GM23248 (cell line): Measurements from ENCODE around the gene NOXA1. TPM values are rescaled to one million over a fixed set of nuclear protein-coding genes. Genes with fewer than 3 reads are reported as not detected.
"Not testable (repeated sequence)": the region's sequence is repeated elsewhere in the genome, so short reads cannot be mapped to it uniquely, and the experiment has no call there.

Experiments used
- DNase-seq: peaks from one replicate; pipeline ENCODE4 v3.0.0-alpha.2; 2015
- H2AFZ ChIP-seq: fragments of 200-600 bp; sonication (generic); 2 replicates; pipeline ENCODE4 v1.6.1; 2016; ENCODE audit warnings: antibody characterized with exemption
- H3F3A ChIP-seq: fragments of 200-600 bp; sonication (generic); 2 replicates; pipeline ENCODE4 v1.6.1; 2016; ENCODE audit warnings: mild to moderate bottlenecking, antibody characterized with exemption, mixed run types; ENCODE audit not compliant: insufficient read depth
- H3K27ac ChIP-seq: fragments of 200-600 bp; sonication (generic); 2 replicates; pipeline ENCODE4 v1.5.1; 2016; ENCODE audit warnings: mild to moderate bottlenecking
- H3K27me3 ChIP-seq: fragments of 200-600 bp; sonication (generic); replicated peaks from 2 replicates; pipeline ENCODE4 v1.6.1; 2016; ENCODE audit warnings: mild to moderate bottlenecking; ENCODE audit not compliant: insufficient read depth
- H3K36me3 ChIP-seq: fragments of 200-600 bp; sonication (generic); 2 replicates; pipeline ENCODE4 v1.6.1; 2016; ENCODE audit warnings: low read depth, mild to moderate bottlenecking
- H3K4me1 ChIP-seq: fragments of 200-600 bp; sonication (generic); 2 replicates; pipeline ENCODE4 v1.6.1; 2016; ENCODE audit warnings: mild to moderate bottlenecking; ENCODE audit not compliant: insufficient read depth
- H3K4me2 ChIP-seq: fragments of 200-600 bp; sonication (generic); one replicate; pipeline ENCODE4 v1.6.1; 2016; ENCODE audit warnings: mild to moderate bottlenecking; ENCODE audit not compliant: unreplicated experiment
- H3K4me3 ChIP-seq: fragments of 200-600 bp; sonication (generic); 2 replicates; pipeline ENCODE4 v1.5.1; 2016; ENCODE audit warnings: mild to moderate bottlenecking
- H3K79me2 ChIP-seq: fragments of 200-600 bp; sonication (generic); 2 replicates; pipeline ENCODE4 v1.6.1; 2016; ENCODE audit warnings: mild to moderate bottlenecking; ENCODE audit not compliant: insufficient read depth
- H3K9ac ChIP-seq: fragments of 200-600 bp; sonication (generic); 2 replicates; pipeline ENCODE4 v1.6.1; 2016; ENCODE audit warnings: mild to moderate bottlenecking
- H3K9me2 ChIP-seq: fragments of 200-600 bp; sonication (generic); 2 replicates; pipeline ENCODE4 v1.6.1; 2016; ENCODE audit warnings: mixed run types, mild to moderate bottlenecking, moderate library complexity; ENCODE audit not compliant: insufficient read depth
- H3K9me3 ChIP-seq: fragments of 200-600 bp; sonication (generic); one replicate; pipeline ENCODE4 v1.6.1; 2017; ENCODE audit warnings: low read depth
- H4K20me1 ChIP-seq: fragments of 200-600 bp; sonication (generic); 2 replicates; pipeline ENCODE4 v1.6.0; 2016; ENCODE audit not compliant: insufficient read depth
- EZH2 ChIP-seq: fragments of 200-600 bp; sonication (generic); IDR thresholded peaks from 2 replicates; pipeline ENCODE4 v1.6.1; 2018; ENCODE audit warnings: antibody characterized with exemption, mild to moderate bottlenecking; ENCODE audit not compliant: insufficient read depth, poor library complexity, severe bottlenecking
- EZH2phosphoT487 ChIP-seq: fragments of 200-600 bp; sonication (generic); IDR thresholded peaks from 2 replicates; pipeline ENCODE4 v1.6.1; 2018; ENCODE audit warnings: antibody characterized with exemption, moderate library complexity, mild to moderate bottlenecking, low read depth; ENCODE audit not compliant: insufficient read depth
- WGBS, 2 experiments: methylation state at CpG; one replicate each; pipeline ENCODE4 v1.1.6; 2015 to 2017; ENCODE audit warnings: low lambda C conversion rate in 2 of 2, low coverage in 1 of 2; ENCODE audit errors: missing lambda C conversion rate in 2 of 2; 5-methylcytosine and 5-hydroxymethylcytosine counted together
- in situ Hi-C: fragments of 300-500 bp; cut with MboI; formaldehyde crosslinking; loops from 2 replicates; pipeline ENCODE4 v1.15.0; 2020
- polyA plus RNA-seq: library from polyadenylated mRNA; unstranded; fragments of >200 nt; fragmentation: Nextera tagmentation; extraction: Ambion mirVana; gene quantifications from 2 replicates; pipeline ENCODE4 v1.2.1, GENCODE V29; 2016
- total RNA-seq: library from RNA; depleted of rRNA; stranded (reverse); fragments of >200 nt; shearing (Covaris generic); gene quantifications from 2 replicates; pipeline ENCODE4 v1.2.3, GENCODE V29; 2014

The NOXA1 gene
- total and polyA plus RNA-seq, 2 experiments from 2014 or later, result 0.32 to 0.39 TPM

GRCh38 chr9:137449081-137449844 is 26.1 kb downstream of the NOXA1 start:
- no peaks in the 10 kb centered on the region for H3K36me3 ChIP-seq
- no peak overlapping the region for H3K4me3 ChIP-seq
- peaks cover 7% of the 10 kb centered on the region; the same call in 1 of the 2 replicates for H3F3A ChIP-seq
- peaks cover 24% of the 10 kb centered on the region for H3K4me1 ChIP-seq
- H3K27ac ChIP-seq, result no peak overlapping the region
- in situ Hi-C loops, result no loop called here
- H3K9ac ChIP-seq, result no peak overlapping the region
- no peak overlapping the region for H2AFZ ChIP-seq
- H3K27me3 ChIP-seq, result no peaks in the 10 kb centered on the region
- 84 to 85% methylated on average over 33 to 36 of the region's 36 CpGs for WGBS, 2 experiments
- no peak for DNase-seq
- H4K20me1 ChIP-seq, result no peaks in the 10 kb centered on the region
- no peak overlapping the region for H3K4me2 ChIP-seq
- no peaks in the 10 kb centered on the region for H3K9me3 ChIP-seq
- no peak for TF ChIP-seq EZH2phosphoT487
- no peak for TF ChIP-seq EZH2
- H3K79me2 ChIP-seq, result no peaks in the 10 kb centered on the region
- H3K9me2 ChIP-seq, result no peaks in the 10 kb centered on the region

GRCh38 chr9:137449931-137450538 is 26.8 kb downstream of the NOXA1 start:
- H3K36me3 ChIP-seq, result no peaks in the 10 kb centered on the region
- 91 to 98% methylated on average over 6 to 18 of the region's 18 CpGs for WGBS, 2 experiments
- peaks cover 27% of the 10 kb centered on the region for H3K4me1 ChIP-seq
- DNase-seq, result no peak
- TF ChIP-seq EZH2phosphoT487 (no peak), EZH2 (no peak)
- H3K9ac ChIP-seq, result no peak overlapping the region
- no peak overlapping the region for H3K27ac ChIP-seq
- peaks cover 7% of the 10 kb centered on the region; the same call in 1 of the 2 replicates for H3F3A ChIP-seq
- H4K20me1 ChIP-seq, result no peaks in the 10 kb centered on the region
- H3K9me3 ChIP-seq, result no peaks in the 10 kb centered on the region
- no peaks in the 10 kb centered on the region for H3K9me2 ChIP-seq
- H2AFZ ChIP-seq, result no peak overlapping the region
- H3K4me2 ChIP-seq, result no peak overlapping the region
- no peaks in the 10 kb centered on the region for H3K79me2 ChIP-seq
- H3K4me3 ChIP-seq, result no peak overlapping the region
- no peaks in the 10 kb centered on the region for H3K27me3 ChIP-seq
- in situ Hi-C loops, result no loop called here

DNA sequence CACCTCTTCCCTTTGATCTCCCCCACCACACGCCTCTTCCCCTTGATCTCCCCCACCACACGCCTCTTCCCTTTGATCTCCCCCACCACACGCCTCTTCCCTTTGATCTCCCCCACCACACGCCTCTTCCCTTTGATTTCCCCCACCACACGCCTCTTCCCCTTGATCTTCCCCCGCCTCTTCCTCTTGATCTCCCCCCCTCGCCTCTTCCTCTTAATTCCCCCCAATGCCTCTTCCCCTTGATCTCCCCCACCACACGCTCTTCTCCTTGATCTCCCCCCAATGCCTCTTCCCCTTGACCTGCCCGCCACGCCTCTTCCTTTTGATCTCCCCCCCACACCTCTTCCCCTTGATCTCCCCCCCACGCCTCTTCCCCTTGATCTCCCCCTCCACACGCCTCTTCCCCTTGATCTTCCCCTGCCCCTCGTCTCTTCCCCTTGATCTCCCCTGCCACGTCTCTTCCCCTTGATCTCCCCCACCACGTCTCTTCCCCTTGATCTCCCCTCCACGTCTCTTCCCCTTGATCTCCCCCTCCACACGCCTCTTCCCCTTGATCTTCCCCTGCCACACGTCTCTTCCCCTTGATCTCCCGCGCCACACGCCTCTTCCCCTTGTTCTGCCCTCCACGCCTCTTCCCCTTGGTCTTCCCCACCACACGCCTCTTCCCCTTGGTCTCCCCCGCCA is 27.5 kb downstream of the NOXA1 start:
- H3K9ac ChIP-seq, H4K20me1 ChIP-seq, H3K4me3 ChIP-seq, H3K27ac ChIP-seq, H3K9me2 ChIP-seq, in situ Hi-C loops, H3K27me3 ChIP-seq, H3K36me3 ChIP-seq, H3K9me3 ChIP-seq, H2AFZ ChIP-seq, DNase-seq, H3K79me2 ChIP-seq, H3F3A ChIP-seq, H3K4me2 ChIP-seq: not testable (repeated sequence)
- 94% methylated on average over 24 of the region's 24 CpGs; no CpG with 5 or more reads in 1 of the 2 experiments for WGBS, 2 experiments
- peaks cover 22% of the 10 kb centered on the region for H3K4me1 ChIP-seq

GRCh38 chr9:137451264-137452005 is 28.2 kb downstream of the NOXA1 start:
- H3K9ac ChIP-seq, H3K79me2 ChIP-seq, in situ Hi-C loops, H3K4me2 ChIP-seq, H4K20me1 ChIP-seq, H3K36me3 ChIP-seq, H3K9me2 ChIP-seq, DNase-seq, H3F3A ChIP-seq, H3K27me3 ChIP-seq, H3K4me3 ChIP-seq, H3K27ac ChIP-seq, H3K9me3 ChIP-seq, H2AFZ ChIP-seq: not testable (repeated sequence)
- 86% methylated on average over 25 of the region's 31 CpGs; no CpG with 5 or more reads in 1 of the 2 experiments for WGBS, 2 experiments
- peaks cover 14% of the 10 kb centered on the region for H3K4me1 ChIP-seq
